ENCODE measurements around the gene CDH23. TPM values are rescaled to one million over a fixed set of nuclear protein-coding genes. Genes with fewer than 3 reads are reported as not detected.

Gene CDH23
- total RNA-seq, 1 donor from 2014 or later: 0.29 TPM

DNA sequence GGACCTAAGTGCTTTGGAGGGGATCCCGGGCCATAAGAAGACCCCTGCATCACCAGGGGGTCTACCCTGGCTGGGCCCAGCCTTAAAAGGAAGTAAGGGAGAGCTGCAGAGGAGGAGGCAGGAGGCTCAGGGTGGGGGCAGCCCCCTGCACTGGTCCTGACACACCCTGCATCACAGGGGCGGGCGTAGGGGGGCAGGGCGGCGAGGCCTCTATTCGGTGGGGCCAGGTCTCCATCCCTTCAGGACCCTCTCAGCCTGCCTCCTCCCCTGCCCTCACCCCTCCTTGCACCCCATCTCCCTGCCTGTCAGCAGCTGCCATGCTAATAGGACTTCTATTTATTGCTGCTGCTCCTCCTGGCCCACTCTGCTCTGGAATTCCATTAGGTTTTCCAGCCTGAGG is 221.5 kb downstream of the CDH23 start:
- ChIA-PET POLR2A (no interaction called here), CTCF (no interaction called here)
- no peak for DNase-seq
- Mint-ChIP-seq H3K4me1 (peaks cover 6% of the 10 kb centered on the region), H3K36me3 (ENCODE audit: low read depth) (no peaks in the 10 kb centered on the region), H3K27ac (no peak overlapping the region), H3K27me3 (peaks cover 6% of the 10 kb centered on the region), H3K9me3 (no peaks in the 10 kb centered on the region), H3K4me3 (no peak overlapping the region)
- ATAC-seq (ENCODE audit: low read depth): no peak
- intact Hi-C loops (cut with micrococcal nuclease): no loop called here
- TF ChIP-seq CTCF (IDR thresholded peaks at IDR 0.05): no peak

DNA sequence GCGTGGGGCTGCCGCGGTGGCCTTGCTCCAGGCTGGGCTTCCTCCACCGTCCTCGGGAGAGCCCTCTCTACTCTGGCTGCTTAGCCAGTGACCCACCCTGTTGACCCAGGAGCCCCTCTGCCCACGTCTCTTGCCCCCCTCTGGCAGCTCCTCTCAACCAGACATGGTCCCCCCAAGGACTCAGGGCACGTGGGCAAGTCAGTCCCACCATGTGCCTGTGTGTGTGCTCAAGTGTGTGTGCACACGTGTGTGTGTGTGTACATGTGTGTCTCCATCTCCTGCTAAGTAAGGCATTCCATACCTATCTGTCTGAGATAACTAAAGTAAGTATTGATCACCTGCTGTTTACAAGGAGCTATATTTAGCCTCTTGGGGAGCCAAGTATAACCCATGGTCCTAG is 221.9 kb downstream of the CDH23 start:
- no peak for TF ChIP-seq CTCF (IDR thresholded peaks at IDR 0.05)
- H3K9me3 Mint-ChIP-seq: no peaks in the 10 kb centered on the region
- H3K27ac Mint-ChIP-seq: peak overlapping the region; percentile 3
- peaks cover 6% of the 10 kb centered on the region for H3K4me1 Mint-ChIP-seq
- ChIA-PET POLR2A (no interaction called here), CTCF (no interaction called here)
- H3K36me3 Mint-ChIP-seq (ENCODE audit: low read depth): no peaks in the 10 kb centered on the region
- intact Hi-C loops (cut with micrococcal nuclease): no loop called here
- DNase-seq (no peak), ATAC-seq (ENCODE audit: low read depth) (no peak)
- no peak overlapping the region for H3K4me3 Mint-ChIP-seq
- H3K27me3 Mint-ChIP-seq: peaks cover 6% of the 10 kb centered on the region

DNA sequence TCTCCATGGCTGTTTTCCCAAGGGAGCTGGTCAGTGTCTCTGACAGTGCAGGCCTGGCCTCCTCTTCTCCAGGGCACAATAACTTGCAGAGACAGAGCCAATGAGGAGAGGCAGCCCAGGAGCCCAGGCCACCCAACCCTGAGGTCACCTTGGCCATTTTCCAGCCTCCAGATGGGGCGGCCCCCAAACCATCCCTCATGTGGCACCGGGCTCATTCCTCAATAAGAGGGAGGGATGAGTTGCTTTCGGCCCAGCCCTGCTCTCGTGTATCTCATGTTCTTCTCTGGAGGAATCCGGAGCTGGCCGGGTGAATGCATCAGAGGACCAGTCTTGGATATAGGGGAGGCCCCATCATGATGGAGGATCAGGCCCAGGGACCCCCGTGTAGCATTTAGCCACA is 223.9 kb downstream of the CDH23 start:
- no peak overlapping the region for H3K4me3 Mint-ChIP-seq
- H3K9me3 Mint-ChIP-seq: no peaks in the 10 kb centered on the region
- H3K4me1 Mint-ChIP-seq: peaks cover 6% of the 10 kb centered on the region
- no peak for TF ChIP-seq CTCF (IDR thresholded peaks at IDR 0.05)
- ATAC-seq (ENCODE audit: low read depth) (no peak), DNase-seq (no peak)
- CTCF ChIA-PET: no interaction called here
- intact Hi-C loops (cut with micrococcal nuclease): no loop called here
- H3K27me3 Mint-ChIP-seq: peaks cover 4% of the 10 kb centered on the region
- POLR2A ChIA-PET: no interaction called here
- H3K27ac Mint-ChIP-seq: no peak overlapping the region
- H3K36me3 Mint-ChIP-seq (ENCODE audit: low read depth): no peaks in the 10 kb centered on the region

DNA sequence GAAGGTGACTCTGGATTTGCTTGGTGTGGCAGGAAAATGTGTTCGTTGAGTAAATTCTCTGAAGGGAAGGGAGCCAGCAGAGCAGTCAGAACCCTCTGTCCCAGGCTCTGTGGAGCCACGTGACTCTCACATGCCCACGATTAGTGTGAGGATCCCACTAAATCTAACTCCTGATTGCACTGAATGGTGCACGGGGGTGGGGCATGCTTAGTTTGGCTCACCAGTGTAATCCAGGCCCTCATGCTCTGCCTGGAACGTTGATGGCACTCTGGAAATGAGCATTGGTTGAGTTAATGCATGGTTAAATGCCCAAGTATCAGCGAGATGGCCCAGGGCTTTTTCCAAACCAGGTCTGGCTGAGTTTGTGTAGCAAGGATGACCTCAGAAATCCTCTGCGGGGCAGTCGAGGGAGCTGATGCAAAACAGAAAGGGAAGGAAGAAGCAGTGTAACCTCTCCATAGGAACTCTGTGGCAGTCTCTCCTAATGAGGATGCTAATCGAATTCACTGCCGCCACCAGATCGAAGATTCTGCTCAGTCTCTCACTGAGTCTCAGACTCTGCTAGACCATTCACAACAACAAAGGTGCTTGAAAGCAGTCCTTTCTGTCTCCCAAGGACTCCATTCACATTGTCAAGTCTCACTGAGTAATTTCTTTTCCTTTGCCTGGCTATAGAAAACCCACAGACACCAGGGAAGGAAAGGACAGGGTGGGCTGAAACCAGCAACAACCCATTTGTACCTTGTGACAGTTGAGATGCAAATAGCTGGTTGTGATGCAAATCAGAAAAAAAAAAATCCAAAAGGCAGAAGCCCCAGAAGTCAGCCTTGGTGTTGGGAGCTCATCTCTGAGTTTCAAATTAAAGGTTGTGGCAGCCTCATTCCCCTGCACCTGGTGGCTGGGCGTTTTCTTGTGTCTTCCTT is 224.8 kb downstream of the CDH23 start:
- TF ChIP-seq CTCF (IDR thresholded peaks at IDR 0.05): no peak
- no peak overlapping the region for H3K4me3 Mint-ChIP-seq
- CTCF ChIA-PET: no interaction called here
- POLR2A ChIA-PET: no interaction called here
- H3K27me3 Mint-ChIP-seq: peaks cover 4% of the 10 kb centered on the region
- no peaks in the 10 kb centered on the region for H3K36me3 Mint-ChIP-seq (ENCODE audit: low read depth)
- DNase-seq (no peak), ATAC-seq (ENCODE audit: low read depth) (no peak)
- no peaks in the 10 kb centered on the region for H3K9me3 Mint-ChIP-seq
- H3K27ac Mint-ChIP-seq: no peak overlapping the region
- intact Hi-C loops (cut with micrococcal nuclease): no loop called here
- peaks cover 6% of the 10 kb centered on the region for H3K4me1 Mint-ChIP-seq

DNA sequence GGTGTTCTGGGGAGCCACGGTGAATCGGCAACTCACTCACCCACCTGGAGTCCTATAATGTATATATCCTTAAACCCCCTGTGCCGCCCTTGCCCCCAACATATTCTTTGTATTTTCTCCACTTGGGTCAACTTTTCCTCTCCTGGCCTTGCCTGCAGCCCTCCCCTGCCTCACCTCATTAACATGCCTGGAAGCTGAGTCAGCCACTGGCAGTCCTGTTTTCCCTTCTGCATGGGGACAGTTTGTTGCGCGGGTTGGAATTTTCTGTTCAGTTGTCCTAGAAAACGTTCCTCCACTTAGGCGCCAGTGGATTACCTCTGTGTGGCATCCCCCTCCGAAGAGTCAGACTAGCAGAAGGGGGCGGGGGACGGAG is 225.4 kb downstream of the CDH23 start:
- H3K27ac Mint-ChIP-seq: no peak overlapping the region
- ChIA-PET CTCF (no interaction called here), POLR2A (no interaction called here)
- no peaks in the 10 kb centered on the region for H3K36me3 Mint-ChIP-seq (ENCODE audit: low read depth)
- H3K4me3 Mint-ChIP-seq: no peak overlapping the region
- TF ChIP-seq CTCF (IDR thresholded peaks at IDR 0.05): no peak
- intact Hi-C loops (cut with micrococcal nuclease): no loop called here
- ATAC-seq (ENCODE audit: low read depth): no peak
- H3K9me3 Mint-ChIP-seq: no peaks in the 10 kb centered on the region
- peaks cover 4% of the 10 kb centered on the region for H3K27me3 Mint-ChIP-seq
- no peak for DNase-seq
- peaks cover 6% of the 10 kb centered on the region for H3K4me1 Mint-ChIP-seq

All from activated B cell treated with CpG ODN at 0.5 μM for 24 hours (primary cell).